ENCODE measurements around the gene SUPT20H. TPM values are rescaled to one million over a fixed set of nuclear protein-coding genes. Genes with fewer than 3 reads are reported as not detected.

The SUPT20H gene
- total and polyA plus RNA-seq, 2 of the 4 experiments (the other 2 are of a cell fraction), result 46.6 to 55.1 TPM

DNA sequence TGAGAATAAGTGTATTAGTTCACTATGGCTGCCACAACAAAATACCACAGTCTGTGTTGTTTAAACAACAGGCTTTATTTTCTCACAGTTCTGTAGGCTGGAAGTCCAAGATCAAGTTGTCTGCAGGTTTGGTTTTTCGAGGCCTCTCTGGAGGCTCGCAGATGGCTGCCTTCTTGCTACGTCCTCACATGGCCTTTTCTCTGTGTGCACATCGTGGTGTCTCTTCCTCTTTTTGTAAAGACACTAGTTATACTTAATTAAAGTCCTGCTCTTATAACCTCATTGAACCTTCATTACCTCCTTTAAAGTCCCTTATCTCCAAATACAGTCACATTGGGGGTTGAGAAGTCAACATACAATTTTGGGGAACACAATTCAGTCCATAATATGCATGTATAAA is 35.4 kb upstream of the SUPT20H start:
- Histone ChIP-seq H3K79me1 (ENCODE audit: low read depth in 1 of 2, low read length in 2 of 2) (no peaks in the 10 kb centered on the region), H2BK15ac (ENCODE audit: low read depth, low read length) (no peak overlapping the region), H2AK9ac (replicated peaks; ENCODE audit: low read depth, low read length, poor library complexity) (no peak overlapping the region), H3K9me3 (ENCODE audit: control insufficient read depth, insufficient read depth, low read length) (no peaks in the 10 kb centered on the region), H3K9ac (ENCODE audit: low read depth, low read length) (no peak overlapping the region), H3K9me1 (ENCODE audit: insufficient read depth, low read length) (no peaks in the 10 kb centered on the region), H3K14ac (replicated peaks; ENCODE audit: low read depth, low read length) (no peak overlapping the region), H3K23ac (ENCODE audit: low read depth, low read length) (no peak overlapping the region), H3K56ac (ENCODE audit: extremely low read depth, insufficient read depth, low read length) (no peak overlapping the region), H4K8ac (ENCODE audit: low read depth in 2 of 2, low read length in 2 of 2) (no peak overlapping the region), H2BK5ac (ENCODE audit: low read depth, low read length, poor library complexity, severe bottlenecking) (no peak overlapping the region), H2BK20ac (ENCODE audit: low read depth, low read length) (no peak overlapping the region), H3K4me2 (ENCODE audit: low read depth, low read length) (no peak overlapping the region), H3K27ac (ENCODE audit: insufficient read depth, low read length) (no peak overlapping the region), H2AK5ac (ENCODE audit: low read depth, low read length) (no peak overlapping the region), H4K5ac (ENCODE audit: low read depth, low read length) (no peak overlapping the region), H3K4me3 (ENCODE audit: insufficient read depth, low read depth, low read length) (no peak overlapping the region), H4K20me1 (ENCODE audit: insufficient read depth, low read length) (no peaks in the 10 kb centered on the region), H3K18ac (ENCODE audit: low read depth, low read length) (no peak overlapping the region), H2BK120ac (ENCODE audit: low read depth, low read length) (no peak overlapping the region), H2AFZ (replicated peaks; ENCODE audit: low read length, poor library complexity) (no peak overlapping the region), H3K27me3 (ENCODE audit: control insufficient read depth, insufficient read depth, low read length) (no peaks in the 10 kb centered on the region; the same call in 1 of the 2 replicates), H3K4ac (ENCODE audit: low read depth, low read length) (no peak overlapping the region), H4K91ac (ENCODE audit: insufficient read depth, low read depth, low read length) (no peak overlapping the region), H3K36me3 (ENCODE audit: control insufficient read depth, insufficient read depth, low read length) (no peaks in the 10 kb centered on the region), H3K4me1 (ENCODE audit: control insufficient read depth, insufficient read depth, low read length) (no peaks in the 10 kb centered on the region)
- no peak for TF ChIP-seq CHD1 (IDR thresholded peaks at IDR 0.05; ENCODE audit: low read depth, low read length)
- no peak for TF ChIP-seq CEBPB (IDR thresholded peaks at IDR 0.05; ENCODE audit: low read depth, low read length)
- TF ChIP-seq SMC3 (IDR thresholded peaks at IDR 0.05; ENCODE audit: low read depth, low read length), result no peak
- TF ChIP-seq RAD21 (IDR thresholded peaks at IDR 0.05; ENCODE audit: low read length), result no peak
- TF ChIP-seq FOS (IDR thresholded peaks at IDR 0.05; ENCODE audit: low read depth, low read length), result no peak
- no peak for TF ChIP-seq RCOR1 (IDR thresholded peaks at IDR 0.05; ENCODE audit: insufficient replicate concordance, low read length)
- TF ChIP-seq, protein P1, sequence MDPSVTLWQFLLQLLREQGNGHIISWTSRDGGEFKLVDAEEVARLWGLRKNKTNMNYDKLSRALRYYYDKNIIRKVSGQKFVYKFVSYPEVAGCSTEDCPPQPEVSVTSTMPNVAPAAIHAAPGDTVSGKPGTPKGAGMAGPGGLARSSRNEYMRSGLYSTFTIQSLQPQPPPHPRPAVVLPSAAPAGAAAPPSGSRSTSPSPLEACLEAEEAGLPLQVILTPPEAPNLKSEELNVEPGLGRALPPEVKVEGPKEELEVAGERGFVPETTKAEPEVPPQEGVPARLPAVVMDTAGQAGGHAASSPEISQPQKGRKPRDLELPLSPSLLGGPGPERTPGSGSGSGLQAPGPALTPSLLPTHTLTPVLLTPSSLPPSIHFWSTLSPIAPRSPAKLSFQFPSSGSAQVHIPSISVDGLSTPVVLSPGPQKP (IDR thresholded peaks at IDR 0.05; ENCODE audit: borderline replicate concordance, low read depth, low read length), result no peak
- TF ChIP-seq, protein P2, sequence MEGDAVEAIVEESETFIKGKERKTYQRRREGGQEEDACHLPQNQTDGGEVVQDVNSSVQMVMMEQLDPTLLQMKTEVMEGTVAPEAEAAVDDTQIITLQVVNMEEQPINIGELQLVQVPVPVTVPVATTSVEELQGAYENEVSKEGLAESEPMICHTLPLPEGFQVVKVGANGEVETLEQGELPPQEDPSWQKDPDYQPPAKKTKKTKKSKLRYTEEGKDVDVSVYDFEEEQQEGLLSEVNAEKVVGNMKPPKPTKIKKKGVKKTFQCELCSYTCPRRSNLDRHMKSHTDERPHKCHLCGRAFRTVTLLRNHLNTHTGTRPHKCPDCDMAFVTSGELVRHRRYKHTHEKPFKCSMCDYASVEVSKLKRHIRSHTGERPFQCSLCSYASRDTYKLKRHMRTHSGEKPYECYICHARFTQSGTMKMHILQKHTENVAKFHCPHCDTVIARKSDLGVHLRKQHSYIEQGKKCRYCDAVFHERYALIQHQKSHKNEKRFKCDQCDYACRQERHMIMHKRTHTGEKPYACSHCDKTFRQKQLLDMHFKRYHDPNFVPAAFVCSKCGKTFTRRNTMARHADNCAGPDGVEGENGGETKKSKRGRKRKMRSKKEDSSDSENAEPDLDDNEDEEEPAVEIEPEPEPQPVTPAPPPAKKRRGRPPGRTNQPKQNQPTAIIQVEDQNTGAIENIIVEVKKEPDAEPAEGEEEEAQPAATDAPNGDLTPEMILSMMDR (conservative IDR thresholded peaks at IDR 0.05; ENCODE audit: low read depth, low read length), result no peak
- no peak for TF ChIP-seq BHLHE40 (IDR thresholded peaks at IDR 0.05; ENCODE audit: low read depth, low read length)
- TF ChIP-seq MAZ (IDR thresholded peaks at IDR 0.05; ENCODE audit: borderline replicate concordance, low read depth, low read length), result no peak
- no peak for TF ChIP-seq MXI1 (IDR thresholded peaks at IDR 0.05; ENCODE audit: borderline replicate concordance, low read depth, low read length)
- TF ChIP-seq, protein P3, sequence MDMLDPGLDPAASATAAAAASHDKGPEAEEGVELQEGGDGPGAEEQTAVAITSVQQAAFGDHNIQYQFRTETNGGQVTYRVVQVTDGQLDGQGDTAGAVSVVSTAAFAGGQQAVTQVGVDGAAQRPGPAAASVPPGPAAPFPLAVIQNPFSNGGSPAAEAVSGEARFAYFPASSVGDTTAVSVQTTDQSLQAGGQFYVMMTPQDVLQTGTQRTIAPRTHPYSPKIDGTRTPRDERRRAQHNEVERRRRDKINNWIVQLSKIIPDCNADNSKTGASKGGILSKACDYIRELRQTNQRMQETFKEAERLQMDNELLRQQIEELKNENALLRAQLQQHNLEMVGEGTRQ (IDR thresholded peaks at IDR 0.05; ENCODE audit: low read depth, low read length), result no peak
- TF ChIP-seq POLR2A (IDR thresholded peaks at IDR 0.05; ENCODE audit: low read depth, low read length), result no peak
- no peak for TF ChIP-seq RFX5 (IDR thresholded peaks at IDR 0.05; ENCODE audit: low read depth, low read length)
- TF ChIP-seq NFE2L2 (IDR thresholded peaks at IDR 0.05; ENCODE audit: low read depth, low read length), result no peak
- TF ChIP-seq MAFK (IDR thresholded peaks at IDR 0.05; ENCODE audit: low read depth, low read length), result no peak
- in situ Hi-C loops (cut with MboI; ENCODE audit: low sequenced_read_pairs), result loop anchor here (25.0 kb wide), 2 partner anchors 942 to 1117 kb away; no protein-coding TSS in a partner anchor
- intact Hi-C loops (cut with micrococcal nuclease), result no loop called here
- ChIA-PET CTCF (no interaction called here), POLR2A (ENCODE audit: unreplicated experiment) (no interaction called here)
- DNase-seq (no peak), ATAC-seq (ENCODE audit: low read depth) (no peak)
- dilution Hi-C loops (cut with HindIII; ENCODE audit: low sequenced_read_pairs, unreplicated experiment), result no loop called here
- no TSS peak for BruUV-seq (replicated peaks)
- 85% methylated on average over 3 of the region's 4 CpGs; no CpG with 5 or more reads in 1 of the 2 experiments for WGBS, 2 experiments (ENCODE audit: extremely low coverage in 2 of 2, insufficient read length in 1 of 2)

Data from IMR-90 (cell line).